Skeletal muscle tissue (tissue), 4 donors: ENCODE data around the gene IGBP1. TPM values are rescaled to one million over a fixed set of nuclear protein-coding genes. Genes with fewer than 3 reads are reported as not detected.
"Not testable (repeated sequence)": the region's sequence is repeated elsewhere in the genome, so short reads cannot be mapped to it uniquely, and the experiment has no call there.

Experiments used
- H3K27ac ChIP-seq: one replicate; pipeline ENCODE4 v1.7.0; 2013; ENCODE audit warnings: mild to moderate bottlenecking, low read depth, low read length, inconsistent platforms
- H3K27me3 ChIP-seq, 3 donors: one replicate each; pipeline ENCODE4 v1.7.0; 2013; ENCODE audit warnings: low read length in 3 of 3; ENCODE audit not compliant: control insufficient read depth in 3 of 3, insufficient read depth in 3 of 3
- H3K36me3 ChIP-seq, 3 donors: one replicate each; pipeline ENCODE4 v1.7.0; 2013; ENCODE audit warnings: low read length in 3 of 3; ENCODE audit not compliant: control insufficient read depth in 3 of 3, insufficient read depth in 3 of 3
- H3K4me1 ChIP-seq, 3 donors: one replicate each; pipeline ENCODE4 v1.7.0; 2013; ENCODE audit warnings: low read length in 3 of 3, mild to moderate bottlenecking in 3 of 3; ENCODE audit not compliant: control insufficient read depth in 3 of 3, insufficient read depth in 3 of 3
- H3K4me3 ChIP-seq, 3 donors: one replicate each; pipeline ENCODE4 v1.7.0; 2013; ENCODE audit warnings: low read length in 3 of 3
- H3K9ac ChIP-seq, 3 donors: one replicate each; pipeline ENCODE4 v1.7.0; 2013; ENCODE audit warnings: low read length in 3 of 3, mild to moderate bottlenecking in 3 of 3, moderate library complexity in 2 of 3, low read depth in 1 of 3
- H3K9me3 ChIP-seq, 3 donors: one replicate each; pipeline ENCODE4 v1.7.0; 2013; ENCODE audit warnings: low read length in 3 of 3; ENCODE audit not compliant: control insufficient read depth in 3 of 3
- total RNA-seq: library from RNA; depleted of rRNA; stranded (reverse); fragments of >200 nt; gene quantifications from one replicate; pipeline ENCODE4 v1.2.3, GENCODE V29; 2014
- donor health status: Osteomylitis.

The IGBP1 gene
- total RNA-seq, result 151 TPM

- Histone ChIP-seq H3K36me3 (peaks cover 0 to 4% (median 2%) of the 10 kb centered on the region in 3 donors), H3K9me3 (no peaks in the 10 kb centered on the region), H3K9ac (peak within 1 kb of the TSS; percentile 69 to 83 (median 83)), H3K4me3 (peak within 1 kb of the TSS; percentile 74 to 96 (median 90)), H3K27ac (peak within 1 kb of the TSS; percentile 74), H3K27me3 (no peaks in the 10 kb centered on the region), H3K4me1 (peaks cover 10 to 21% (median 14%) of the 10 kb centered on the region in 3 donors)
Measured at GRCh38 chrX:70133303-70134115, at the start of gene IGBP1. IGBP1 (plus strand) TSS chrX:70133447; CDS start chrX:70133948, 501 bp downstream.

- no peaks in the 10 kb centered on the region for H3K36me3 ChIP-seq
- no peaks in the 10 kb centered on the region for H3K9me3 ChIP-seq
- peak overlapping the region in 1 of 3 donors; percentile 25 for H3K9ac ChIP-seq
- peak overlapping the region; percentile 43 for H3K27ac ChIP-seq
- H3K4me3 ChIP-seq, result no peak overlapping the region
- H3K27me3 ChIP-seq, result no peaks in the 10 kb centered on the region
- H3K4me1 ChIP-seq, result peaks cover 6 to 20% (median 18%) of the 10 kb centered on the region in 3 donors
Measured at GRCh38 chrX:70084592-70085240, 48.5 kb upstream of the IGBP1 start.

DNA sequence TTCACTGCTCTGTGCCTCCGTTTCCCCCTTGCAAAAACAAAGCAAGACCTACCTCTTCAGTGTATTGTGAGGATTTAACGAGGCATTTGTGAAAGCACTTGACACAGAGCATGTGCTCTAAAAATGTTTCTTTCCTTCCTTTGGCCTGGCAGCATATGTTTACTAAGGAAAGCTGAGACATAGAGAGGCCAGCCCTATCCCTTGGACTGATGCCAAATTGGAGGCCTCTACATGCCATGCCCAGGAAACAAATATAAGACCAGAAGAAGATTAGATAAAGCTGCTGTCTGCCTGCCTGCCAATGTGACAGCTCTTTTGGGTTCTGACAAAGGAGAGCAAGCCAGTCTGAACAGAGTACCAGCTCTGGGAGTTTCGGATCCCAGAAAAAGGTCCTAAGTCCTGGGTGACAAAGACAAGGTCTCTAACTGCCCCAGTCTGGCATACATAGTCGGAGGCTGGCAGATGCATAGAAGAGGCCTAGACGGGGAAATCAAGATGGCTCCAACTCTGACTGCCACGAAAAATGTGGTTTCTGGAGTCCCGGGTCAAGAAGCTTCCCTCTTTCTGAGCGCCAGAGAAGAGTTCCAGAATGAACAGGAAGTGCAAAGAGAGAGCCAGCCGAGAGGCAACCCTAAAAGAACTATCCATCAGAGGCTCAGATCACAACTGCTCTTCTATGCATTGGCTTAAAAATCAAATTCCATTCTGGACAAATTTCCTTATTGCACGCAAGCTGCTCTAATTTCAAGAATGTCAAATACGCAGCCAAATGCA, 45.2 kb upstream of the IGBP1 start:
- H3K27ac ChIP-seq, result no peak overlapping the region
- peak overlapping the region in 1 of 3 donors; percentile 10 for H3K9ac ChIP-seq

GRCh38 chrX:70088751-70089150, 44.5 kb upstream of the IGBP1 start:
- Histone ChIP-seq H3K27ac (no peak overlapping the region), H3K36me3 (no peaks in the 10 kb centered on the region), H3K9ac (no peak overlapping the region), H3K27me3 (peaks cover 0 to 7% (median 0%) of the 10 kb centered on the region in 3 donors), H3K9me3 (no peaks in the 10 kb centered on the region), H3K4me1 (peaks cover 6 to 22% (median 17%) of the 10 kb centered on the region in 3 donors), H3K4me3 (no peak overlapping the region)

More for the DNA sequence above, 45.2 kb upstream of the IGBP1 start:
- no peak overlapping the region for H3K4me3 ChIP-seq
- no peaks in the 10 kb centered on the region for H3K36me3 ChIP-seq
- H3K9me3 ChIP-seq, result no peaks in the 10 kb centered on the region
- H3K27me3 ChIP-seq, result peaks cover 0 to 7% (median 0%) of the 10 kb centered on the region in 3 donors
- H3K4me1 ChIP-seq, result peaks cover 6 to 23% (median 18%) of the 10 kb centered on the region in 3 donors

DNA sequence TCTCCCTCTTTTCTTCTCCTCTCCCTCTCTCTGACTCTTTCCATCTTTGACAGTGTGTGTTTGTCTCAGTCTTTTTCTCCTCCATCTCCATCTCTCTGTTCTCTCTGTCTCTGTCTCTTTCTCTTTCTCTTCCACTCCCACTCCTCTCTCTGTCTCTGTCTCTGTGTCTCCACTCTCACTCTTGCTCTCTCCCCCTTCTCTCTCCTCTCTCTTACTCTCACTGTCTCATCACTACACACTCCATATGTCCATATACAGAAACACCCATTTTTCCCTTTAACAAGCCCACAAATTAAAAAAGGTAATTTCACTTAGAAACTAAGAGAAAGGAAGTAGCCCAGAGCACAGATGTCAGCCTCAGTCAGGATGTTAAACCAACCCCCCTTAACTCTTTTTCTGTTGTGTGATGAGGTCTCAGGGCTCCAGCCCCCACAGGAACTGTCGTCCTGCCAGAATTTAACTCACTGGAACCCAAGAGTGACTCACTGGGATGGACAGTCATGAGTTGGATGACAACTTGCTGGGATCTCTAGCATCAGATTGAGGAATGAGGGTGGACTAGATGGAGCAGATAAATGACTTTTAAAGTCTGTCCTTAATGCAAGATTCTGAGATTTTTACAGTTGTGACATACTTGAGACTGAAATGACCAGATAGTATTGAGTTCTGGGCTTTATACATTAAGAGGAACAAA, 43.5 kb upstream of the IGBP1 start:
- Histone ChIP-seq H3K36me3 (no peaks in the 10 kb centered on the region), H3K27ac (no peak overlapping the region), H3K4me3 (no peak overlapping the region), H3K27me3 (peaks cover 0 to 7% (median 0%) of the 10 kb centered on the region in 3 donors), H3K9ac (no peak overlapping the region), H3K4me1 (peaks cover 3 to 16% (median 11%) of the 10 kb centered on the region in 3 donors), H3K9me3 (no peaks in the 10 kb centered on the region)

GRCh38 chrX:70092247-70092646, 41.0 kb upstream of the IGBP1 start:
- H3K4me3 ChIP-seq, result no peak overlapping the region
- peaks cover 0 to 7% (median 0%) of the 10 kb centered on the region in 3 donors for H3K27me3 ChIP-seq
- no peaks in the 10 kb centered on the region for H3K36me3 ChIP-seq
- no peaks in the 10 kb centered on the region for H3K9me3 ChIP-seq
- H3K27ac ChIP-seq, result no peak overlapping the region
- H3K9ac ChIP-seq, result no peak overlapping the region
- peaks cover 0 to 11% (median 11%) of the 10 kb centered on the region in 3 donors for H3K4me1 ChIP-seq

DNA sequence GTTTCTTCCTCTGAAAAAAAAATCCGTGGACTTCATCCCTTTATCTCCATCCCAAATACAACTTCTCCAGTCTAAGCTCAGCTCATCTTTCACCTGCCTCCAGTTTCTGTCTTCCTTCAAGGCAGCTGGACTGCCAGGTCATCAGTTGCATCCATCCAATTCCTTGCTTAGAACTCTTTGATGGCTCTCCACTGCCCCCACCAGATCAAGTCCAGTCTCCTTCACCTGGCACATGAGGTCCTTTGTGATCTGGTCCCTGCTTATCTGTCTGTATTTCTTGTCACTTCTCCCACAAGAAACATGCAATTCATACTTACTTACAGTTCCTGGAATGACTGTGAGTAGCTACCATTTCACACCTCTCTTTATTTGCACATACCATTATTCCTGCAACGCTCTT, 37.2 kb upstream of the IGBP1 start:
- Histone ChIP-seq H3K4me1 (peaks cover 0 to 3% (median 0%) of the 10 kb centered on the region in 3 donors), H3K9ac (no peak overlapping the region), H3K27me3 (peaks cover 0 to 4% (median 0%) of the 10 kb centered on the region in 3 donors), H3K9me3 (no peaks in the 10 kb centered on the region), H3K36me3 (no peaks in the 10 kb centered on the region), H3K4me3 (no peak overlapping the region), H3K27ac (no peak overlapping the region)

DNA sequence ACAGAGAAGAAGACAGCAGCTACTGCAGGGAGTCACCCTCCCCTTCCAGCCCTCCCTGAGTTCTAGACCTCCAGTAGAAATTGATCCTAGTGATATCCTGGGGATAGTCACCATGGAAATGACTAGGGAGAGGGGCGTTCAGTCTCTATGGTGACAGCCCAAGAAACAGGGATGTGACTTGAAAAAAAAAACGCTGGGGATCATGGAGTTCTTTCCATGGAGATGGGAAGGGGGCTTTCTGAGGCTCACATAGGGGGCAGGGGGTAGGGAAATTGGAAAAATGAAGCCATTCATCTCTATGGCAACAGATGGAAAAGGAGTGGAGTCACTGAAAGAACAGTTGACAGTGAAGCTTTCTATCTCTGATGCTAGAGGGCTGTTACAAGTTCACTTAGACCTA, 28.0 kb upstream of the IGBP1 start:
- Histone ChIP-seq H3K4me1 (no peaks in the 10 kb centered on the region), H3K9ac (no peak overlapping the region)

DNA sequence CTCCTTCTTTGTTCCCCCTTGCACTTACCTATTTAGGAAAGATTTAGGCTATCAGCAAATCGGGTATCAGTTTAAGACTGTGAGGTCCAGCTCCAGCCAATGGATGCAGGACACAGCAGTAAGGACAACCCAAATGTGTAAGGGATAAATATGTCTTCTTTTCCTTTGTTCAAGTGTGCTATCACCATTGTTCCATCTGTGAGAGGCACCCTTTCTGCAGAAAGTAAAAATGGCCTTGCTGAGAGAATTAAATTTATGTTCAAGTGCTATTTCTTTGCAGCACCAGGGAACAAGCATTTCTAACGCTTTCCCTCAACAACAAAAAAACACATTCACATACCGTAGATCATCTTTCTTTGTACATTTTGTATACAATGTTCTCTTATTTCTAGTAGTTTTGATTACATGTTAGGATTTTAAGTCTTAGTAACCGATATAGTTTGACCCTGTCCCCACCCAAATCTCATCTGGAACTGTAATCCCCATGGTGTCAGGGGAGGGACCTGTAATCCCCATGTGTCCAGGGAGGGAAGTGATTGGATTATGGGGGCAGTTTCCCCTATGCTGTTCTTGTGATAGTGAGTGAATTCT, 21.7 kb upstream of the IGBP1 start:
- not testable (repeated sequence) for H3K4me3 ChIP-seq, H3K36me3 ChIP-seq, H3K4me1 ChIP-seq, H3K9me3 ChIP-seq, H3K27ac ChIP-seq, H3K27me3 ChIP-seq, H3K9ac ChIP-seq

More for the DNA sequence above, 28.0 kb upstream of the IGBP1 start:
- no peaks in the 10 kb centered on the region for H3K36me3 ChIP-seq
- H3K4me3 ChIP-seq, result no peak overlapping the region
- no peak overlapping the region for H3K27ac ChIP-seq
- H3K27me3 ChIP-seq, result no peaks in the 10 kb centered on the region
- no peaks in the 10 kb centered on the region for H3K9me3 ChIP-seq
